Endothelial cell of umbilical vein (primary cell): ENCODE results near the gene MRPS14. TPM values are rescaled to one million over a fixed set of nuclear protein-coding genes. Genes with fewer than 3 reads are reported as not detected.

ENCODE experiments used
- BruUV-seq: library from RNA; stranded (reverse); fragments of 400-500 nt; replicated peaks from 2 replicates; lab custom pipeline; 2021; lab: Mats Ljungman, UMichigan
- CTCF ChIA-PET: fragments of 300-600, 350-600 bp; sonication (Branson Sonifier 250); formaldehyde crosslinking; loops from one replicate; lab custom pipeline; 2021; ENCODE audit warnings: antibody characterized with exemption, inconsistent platforms; lab: Charles Lee
- POLR2A ChIA-PET: fragments of 300-600, 350-600 bp; sonication (Branson Sonifier 250); formaldehyde crosslinking; loops from one replicate; lab custom pipeline; 2021; ENCODE audit warnings: antibody characterized with exemption, inconsistent platforms; lab: Charles Lee
- DNase-seq: peaks from one replicate; pipeline ENCODE4 v3.0.0-alpha.2; 2011; ENCODE audit warnings: low read depth, low spot score
- FAIRE-seq: peaks from 2 replicates; lab custom pipeline; 2011; peaks lifted over from hg19 to GRCh38; lab: Jason Lieb, UNC
- H2AFZ ChIP-seq: 2 replicates; pipeline ENCODE4 v1.6.0; 2012; ENCODE audit warnings: low read depth, low read length, control low read depth, inconsistent platforms
- H3K27ac ChIP-seq: 2 replicates; pipeline ENCODE4 v1.5.1; 2011; ENCODE audit warnings: low read depth, mild to moderate bottlenecking, control low read depth, low read length, moderate library complexity; ENCODE audit not compliant: insufficient read depth
- H3K27me3 ChIP-seq, 2 experiments: 2 replicates each; pipeline versions ENCODE4 v1.6.0 to v1.6.1; 2011; ENCODE audit warnings: low read length in 2 of 2, mixed read lengths in 1 of 2; ENCODE audit not compliant: control insufficient read depth in 2 of 2, insufficient read depth in 2 of 2
- H3K36me3 ChIP-seq, 2 experiments: 2 replicates in 1 of 2; 3 replicates in 1 of 2; pipeline ENCODE4 v1.5.1; 2011; ENCODE audit warnings: low read length in 2 of 2, mild to moderate bottlenecking in 1 of 2, moderate library complexity in 1 of 2; ENCODE audit not compliant: control insufficient read depth in 2 of 2, insufficient read depth in 2 of 2; ENCODE audit errors: extremely low read depth in 1 of 2
- H3K4me1 ChIP-seq: 3 replicates; pipeline ENCODE4 v1.5.1; 2011; ENCODE audit warnings: mild to moderate bottlenecking, low read length; ENCODE audit not compliant: control insufficient read depth, insufficient read depth; ENCODE audit errors: extremely low read depth
- H3K4me2 ChIP-seq: 2 replicates; pipeline ENCODE4 v1.6.1; 2011; ENCODE audit warnings: low read length, control low read depth, mixed read lengths; ENCODE audit not compliant: insufficient read depth
- H3K4me3 ChIP-seq, 3 experiments: fragments of 200-600 bp in 1 of 3; sonication (generic), shearing (Covaris generic) in 1 of 3; replicated peaks in 1 of 3; 2 replicates each; pipeline ENCODE4 v1.5.1; 2011 to 2016; ENCODE audit warnings: control low read depth in 3 of 3, low read length in 3 of 3, mild to moderate bottlenecking in 2 of 3, inconsistent platforms in 1 of 3, low read depth in 1 of 3, moderate library complexity in 1 of 3; ENCODE audit not compliant: insufficient read depth in 1 of 3
- H3K79me2 ChIP-seq: 2 replicates; pipeline ENCODE4 v1.6.0; 2012; ENCODE audit warnings: low read length, inconsistent platforms; ENCODE audit not compliant: control insufficient read depth, insufficient read depth
- H3K9ac ChIP-seq: replicated peaks from 2 replicates; pipeline ENCODE3; 2011; ENCODE audit warnings: low read length, control low read depth; ENCODE audit not compliant: insufficient read depth; ENCODE audit errors: extremely low read depth
- H3K9me1 ChIP-seq: replicated peaks from 3 replicates; pipeline ENCODE4 v1.6.0; 2011; ENCODE audit warnings: mild to moderate bottlenecking, low read length; ENCODE audit not compliant: control insufficient read depth, insufficient read depth; ENCODE audit errors: extremely low read depth
- H3K9me3 ChIP-seq: replicated peaks from 2 replicates; pipeline ENCODE4 v1.5.1; 2012; ENCODE audit warnings: low read length, inconsistent platforms; ENCODE audit not compliant: control insufficient read depth, insufficient read depth
- H4K20me1 ChIP-seq: replicated peaks from 2 replicates; pipeline ENCODE3; 2011; ENCODE audit warnings: mild to moderate bottlenecking, low read length; ENCODE audit not compliant: control insufficient read depth, insufficient read depth; ENCODE audit errors: extremely low read depth
- EZH2 ChIP-seq: IDR thresholded peaks from 2 replicates; pipeline ENCODE4 v1.6.1; 2012; ENCODE audit warnings: borderline replicate concordance, low read depth, mild to moderate bottlenecking, moderate library complexity, low read length, inconsistent platforms; ENCODE audit not compliant: severe bottlenecking
- GATA2 ChIP-seq: IDR thresholded peaks from 2 replicates; pipeline ENCODE4 v1.7.0; 2011; ENCODE audit warnings: low read depth, mild to moderate bottlenecking, moderate library complexity, mixed read lengths, low read length; ENCODE audit not compliant: insufficient read length, insufficient read depth
- POLR2A ChIP-seq: IDR thresholded peaks from 2 replicates; pipeline ENCODE4 v1.6.1; 2012; ENCODE audit warnings: low read depth, mild to moderate bottlenecking, control low read depth, low read length
- POLR2AphosphoS5 ChIP-seq: IDR thresholded peaks from 2 replicates; pipeline ENCODE4 v1.6.1; 2012; ENCODE audit warnings: low read depth, mild to moderate bottlenecking, control low read depth, low read length, moderate library complexity; ENCODE audit not compliant: insufficient read depth
- dilution Hi-C: fragments of 300-500 bp; cut with MboI; formaldehyde crosslinking; loops from one replicate; pipeline ENCODE4 v1.15.0; 2019; ENCODE audit warnings: low sequenced_read_pairs; ENCODE audit not compliant: extremely low pct_ligation_motif_present
- intact Hi-C: fragments of 100-400 bp; cut with micrococcal nuclease; formaldehyde crosslinking; loops from one replicate; pipeline ENCODE4 v1.10.0; 2022
- polyA plus RNA-seq, 4 experiments: library from polyadenylated mRNA; depleted of rRNA in 3 of 4; stranded (reverse) in 3 of 4; unstranded in 1 of 4; fragments of >200 nt; gene quantifications; 2 replicates each; pipeline versions ENCODE4 v1.2.1 to v1.2.3, GENCODE V29; 2011 to 2012; ENCODE audit warnings: missing spikeins in 1 of 4
- total RNA-seq: library from RNA; stranded (reverse); gene quantifications from 2 replicates; pipeline ENCODE4 v1.2.3, GENCODE V29; 2021
- TF ChIP-seq, protein P1 (sequence below): IDR thresholded peaks from 2 replicates; pipeline ENCODE4 v1.6.1; 2011; ENCODE audit not compliant: insufficient read depth, insufficient read length
- TF ChIP-seq, protein P2 (sequence below), 2 donors: IDR thresholded peaks; 1 replicate in 1 of 2; 2 replicates in 1 of 2; pipeline ENCODE4 v1.5.1; 2011; ENCODE audit warnings: low read length in 2 of 2, mild to moderate bottlenecking in 2 of 2, moderate library complexity in 2 of 2, control low read depth in 1 of 2, inconsistent platforms in 1 of 2, low read depth in 1 of 2; ENCODE audit not compliant: insufficient read depth in 1 of 2; ENCODE audit errors: extremely low read depth in 1 of 2

Gene MRPS14
- total and polyA plus RNA-seq, 2 donors (not counting 3 experiments of a cell fraction or from before 2014, with no cell fraction given), result 29.5 to 31.8 TPM

DNA sequence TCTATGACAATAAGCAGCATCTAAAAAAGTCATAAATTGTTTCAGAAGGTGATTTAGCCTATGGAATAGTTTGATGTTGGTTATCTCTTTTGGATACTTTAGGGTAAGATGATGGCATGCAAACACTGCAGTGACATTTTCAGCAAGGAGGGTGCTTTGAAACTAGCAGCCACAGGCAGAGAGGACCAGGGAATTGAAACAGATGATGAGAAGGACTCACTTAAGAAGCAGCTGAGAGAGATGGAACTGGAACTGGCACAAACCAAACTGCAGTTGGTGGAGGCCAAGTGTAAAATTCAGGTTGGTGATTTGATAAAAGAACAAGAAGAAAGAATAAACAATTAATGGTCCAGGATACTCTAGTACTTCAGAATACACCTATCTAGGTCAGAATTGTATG lies 34.7 kb downstream of the MRPS14 start:
- FAIRE-seq, result no peak
- Histone ChIP-seq H4K20me1 (no peaks in the 10 kb centered on the region), H3K27me3 (no peaks in the 10 kb centered on the region), H3K9me1 (no peaks in the 10 kb centered on the region), H3K4me2 (no peak overlapping the region), H3K4me1 (peaks cover 12% of the 10 kb centered on the region), H3K4me3 (no peak overlapping the region), H3K9me3 (no peaks in the 10 kb centered on the region), H3K79me2 (no peaks in the 10 kb centered on the region), H3K27ac (no peak overlapping the region), H3K9ac (no peak overlapping the region), H2AFZ (no peak overlapping the region), H3K36me3 (no peaks in the 10 kb centered on the region)
- dilution Hi-C loops, result no loop called here
- TF ChIP-seq, protein P1, sequence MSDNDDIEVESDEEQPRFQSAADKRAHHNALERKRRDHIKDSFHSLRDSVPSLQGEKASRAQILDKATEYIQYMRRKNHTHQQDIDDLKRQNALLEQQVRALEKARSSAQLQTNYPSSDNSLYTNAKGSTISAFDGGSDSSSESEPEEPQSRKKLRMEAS, result no peak
- TF ChIP-seq EZH2 (no peak), POLR2AphosphoS5 (no peak), GATA2 (no peak), POLR2A (no peak)
- TF ChIP-seq, protein P2, sequence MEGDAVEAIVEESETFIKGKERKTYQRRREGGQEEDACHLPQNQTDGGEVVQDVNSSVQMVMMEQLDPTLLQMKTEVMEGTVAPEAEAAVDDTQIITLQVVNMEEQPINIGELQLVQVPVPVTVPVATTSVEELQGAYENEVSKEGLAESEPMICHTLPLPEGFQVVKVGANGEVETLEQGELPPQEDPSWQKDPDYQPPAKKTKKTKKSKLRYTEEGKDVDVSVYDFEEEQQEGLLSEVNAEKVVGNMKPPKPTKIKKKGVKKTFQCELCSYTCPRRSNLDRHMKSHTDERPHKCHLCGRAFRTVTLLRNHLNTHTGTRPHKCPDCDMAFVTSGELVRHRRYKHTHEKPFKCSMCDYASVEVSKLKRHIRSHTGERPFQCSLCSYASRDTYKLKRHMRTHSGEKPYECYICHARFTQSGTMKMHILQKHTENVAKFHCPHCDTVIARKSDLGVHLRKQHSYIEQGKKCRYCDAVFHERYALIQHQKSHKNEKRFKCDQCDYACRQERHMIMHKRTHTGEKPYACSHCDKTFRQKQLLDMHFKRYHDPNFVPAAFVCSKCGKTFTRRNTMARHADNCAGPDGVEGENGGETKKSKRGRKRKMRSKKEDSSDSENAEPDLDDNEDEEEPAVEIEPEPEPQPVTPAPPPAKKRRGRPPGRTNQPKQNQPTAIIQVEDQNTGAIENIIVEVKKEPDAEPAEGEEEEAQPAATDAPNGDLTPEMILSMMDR (IDR thresholded peaks at IDR 0.05; ENCODE audit: extremely low read depth in 1 of 2, insufficient read depth in 1 of 2, low read depth in 1 of 2, low read length in 2 of 2), result no peak
- ChIA-PET CTCF (interaction anchor here (1.4 to 2.0 kb wide), 2 partner anchors 9 to 726 kb away, joined by 3 to 17 read pairs; no protein-coding TSS in a partner anchor), POLR2A (no interaction called here)
- DNase-seq, result no peak
- intact Hi-C loops, result no loop called here
- BruUV-seq, result no TSS peak
